ENCODE results near the gene FCGR1A. TPM values are rescaled to one million over a fixed set of nuclear protein-coding genes. Genes with fewer than 3 reads are reported as not detected.
"Not testable (repeated sequence)": the region's sequence is repeated elsewhere in the genome, so short reads cannot be mapped to it uniquely, and the experiment has no call there.

Gene FCGR1A
- total and polyA plus RNA-seq, 2 of the 4 experiments (the other 2 are of a cell fraction): not detected

DNA sequence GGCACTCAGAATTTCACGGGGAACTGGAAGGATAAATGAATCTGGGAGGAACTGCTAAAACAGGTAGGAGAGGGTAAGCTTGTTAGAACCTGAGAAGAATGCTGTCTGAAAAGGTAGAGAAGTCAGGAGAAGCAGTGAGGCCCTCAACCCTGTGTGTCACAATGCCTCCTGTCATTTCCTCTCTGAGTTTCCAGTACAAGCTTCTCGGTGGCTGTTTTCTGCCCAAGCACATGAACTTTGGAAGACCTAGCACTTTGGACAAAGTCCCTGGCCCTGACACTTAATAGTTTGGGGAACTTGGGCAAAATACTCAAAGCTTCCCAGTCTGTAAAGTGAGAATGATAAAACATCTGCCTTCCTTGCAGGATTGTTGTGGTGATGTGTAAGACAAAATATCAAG is 44.1 kb downstream of the FCGR1A start:
- no CpG with 5 or more reads among the region's 2 CpGs for WGBS, 2 experiments (ENCODE audit: extremely low coverage in 2 of 2, insufficient read length in 1 of 2)
- BruUV-seq (replicated peaks); ATAC-seq (ENCODE audit: low read depth): not testable (repeated sequence)

DNA sequence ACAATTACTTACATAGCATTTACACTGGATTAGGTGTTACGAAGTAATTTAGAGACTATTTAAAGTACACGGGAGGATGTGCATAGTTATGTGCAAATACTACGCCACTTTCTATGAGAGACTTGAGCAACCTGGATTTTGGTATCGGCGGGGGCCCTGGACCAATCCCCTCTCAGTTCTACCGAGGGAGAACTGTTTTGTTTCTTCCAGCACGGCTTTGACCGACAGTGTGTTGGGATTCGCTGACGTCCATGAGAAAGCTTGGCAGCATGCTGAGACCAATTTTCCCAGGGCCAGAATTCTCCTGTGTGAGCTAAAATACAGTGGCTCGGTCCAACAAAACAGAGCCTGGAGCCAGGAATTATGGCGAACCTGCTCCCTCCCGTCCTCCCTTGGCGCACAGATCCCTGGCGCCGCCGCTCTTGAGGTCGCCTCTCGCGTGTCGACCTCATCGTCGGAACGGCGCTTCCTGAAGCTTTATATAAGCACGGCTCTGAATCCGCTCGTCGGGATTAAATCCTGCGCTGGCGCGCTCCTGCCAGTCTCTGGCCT is 49.3 kb downstream of the FCGR1A start:
- in situ Hi-C loops (cut with MboI; ENCODE audit: low sequenced_read_pairs); H3K4me1 ChIP-seq (ENCODE audit: control insufficient read depth, insufficient read depth, low read length); H2AK5ac ChIP-seq (ENCODE audit: low read depth, low read length); H4K8ac ChIP-seq (ENCODE audit: low read depth in 2 of 2, low read length in 2 of 2); H3K36me3 ChIP-seq (ENCODE audit: control insufficient read depth, insufficient read depth, low read length); H2BK20ac ChIP-seq (ENCODE audit: low read depth, low read length); H3K9me1 ChIP-seq (ENCODE audit: insufficient read depth, low read length); H3K79me1 ChIP-seq (ENCODE audit: low read depth in 1 of 2, low read length in 2 of 2); CTCF ChIA-PET; H3K27ac ChIP-seq (ENCODE audit: insufficient read depth, low read length); H3K4ac ChIP-seq (ENCODE audit: low read depth, low read length); H2BK5ac ChIP-seq (ENCODE audit: low read depth, low read length, poor library complexity, severe bottlenecking); H3K9ac ChIP-seq (ENCODE audit: low read depth, low read length); H2AK9ac ChIP-seq (replicated peaks; ENCODE audit: low read depth, low read length, poor library complexity); H4K5ac ChIP-seq (ENCODE audit: low read depth, low read length); H3K14ac ChIP-seq (replicated peaks; ENCODE audit: low read depth, low read length); H3K23ac ChIP-seq (ENCODE audit: low read depth, low read length); DNase-seq; H3K9me3 ChIP-seq (ENCODE audit: control insufficient read depth, insufficient read depth, low read length); H4K91ac ChIP-seq (ENCODE audit: insufficient read depth, low read depth, low read length); H3K4me3 ChIP-seq (ENCODE audit: insufficient read depth, low read depth, low read length); H4K20me1 ChIP-seq (ENCODE audit: insufficient read depth, low read length); H2AFZ ChIP-seq (replicated peaks; ENCODE audit: low read length, poor library complexity); H3K4me2 ChIP-seq (ENCODE audit: low read depth, low read length); POLR2A ChIA-PET (ENCODE audit: unreplicated experiment); H2BK15ac ChIP-seq (ENCODE audit: low read depth, low read length); intact Hi-C loops (cut with micrococcal nuclease); BruUV-seq (replicated peaks); dilution Hi-C loops (cut with HindIII; ENCODE audit: low sequenced_read_pairs, unreplicated experiment); H2BK120ac ChIP-seq (ENCODE audit: low read depth, low read length); H3K18ac ChIP-seq (ENCODE audit: low read depth, low read length); H3K56ac ChIP-seq (ENCODE audit: extremely low read depth, insufficient read depth, low read length); H3K27me3 ChIP-seq (ENCODE audit: control insufficient read depth, insufficient read depth, low read length): not testable (repeated sequence)
- no CpG with 5 or more reads among the region's 32 CpGs for WGBS, 2 experiments (ENCODE audit: extremely low coverage in 2 of 2, insufficient read length in 1 of 2)
- ATAC-seq (ENCODE audit: low read depth): peak; percentile 5

More for the DNA sequence above, 44.1 kb downstream of the FCGR1A start:
- H3K18ac ChIP-seq (ENCODE audit: low read depth, low read length); H3K4me3 ChIP-seq (ENCODE audit: insufficient read depth, low read depth, low read length); dilution Hi-C loops (cut with HindIII; ENCODE audit: low sequenced_read_pairs, unreplicated experiment); H3K4me2 ChIP-seq (ENCODE audit: low read depth, low read length); H2BK20ac ChIP-seq (ENCODE audit: low read depth, low read length); H4K8ac ChIP-seq (ENCODE audit: low read depth in 2 of 2, low read length in 2 of 2); H3K56ac ChIP-seq (ENCODE audit: extremely low read depth, insufficient read depth, low read length); H3K9me3 ChIP-seq (ENCODE audit: control insufficient read depth, insufficient read depth, low read length); H3K4me1 ChIP-seq (ENCODE audit: control insufficient read depth, insufficient read depth, low read length); H3K27me3 ChIP-seq (ENCODE audit: control insufficient read depth, insufficient read depth, low read length); H3K14ac ChIP-seq (replicated peaks; ENCODE audit: low read depth, low read length); H3K36me3 ChIP-seq (ENCODE audit: control insufficient read depth, insufficient read depth, low read length); H2BK120ac ChIP-seq (ENCODE audit: low read depth, low read length); in situ Hi-C loops (cut with MboI; ENCODE audit: low sequenced_read_pairs); POLR2A ChIA-PET (ENCODE audit: unreplicated experiment); CTCF ChIA-PET; H4K5ac ChIP-seq (ENCODE audit: low read depth, low read length); H3K4ac ChIP-seq (ENCODE audit: low read depth, low read length); H3K9me1 ChIP-seq (ENCODE audit: insufficient read depth, low read length); H2BK15ac ChIP-seq (ENCODE audit: low read depth, low read length); H3K79me1 ChIP-seq (ENCODE audit: low read depth in 1 of 2, low read length in 2 of 2); H2BK5ac ChIP-seq (ENCODE audit: low read depth, low read length, poor library complexity, severe bottlenecking); H3K23ac ChIP-seq (ENCODE audit: low read depth, low read length); H4K91ac ChIP-seq (ENCODE audit: insufficient read depth, low read depth, low read length); DNase-seq; H4K20me1 ChIP-seq (ENCODE audit: insufficient read depth, low read length); intact Hi-C loops (cut with micrococcal nuclease); H2AK5ac ChIP-seq (ENCODE audit: low read depth, low read length); H2AFZ ChIP-seq (replicated peaks; ENCODE audit: low read length, poor library complexity); H3K27ac ChIP-seq (ENCODE audit: insufficient read depth, low read length); H3K9ac ChIP-seq (ENCODE audit: low read depth, low read length); H2AK9ac ChIP-seq (replicated peaks; ENCODE audit: low read depth, low read length, poor library complexity): not testable (repeated sequence)

All from IMR-90 (cell line).